Thymus (tissue), 11 donors: ENCODE data around the gene APOC3. TPM values are rescaled to one million over a fixed set of nuclear protein-coding genes. Genes with fewer than 3 reads are reported as not detected.

Experiments
- DNase-seq, 9 donors: peaks; one replicate each; pipeline ENCODE4 v3.0.0-alpha.2; 2013; ENCODE audit warnings: low spot score in 9 of 9, low read depth in 6 of 9, missing footprints in 1 of 9
- H3K27ac ChIP-seq, 2 donors: one replicate each; pipeline ENCODE4 v1.5.1; 2013; ENCODE audit warnings: control low read depth in 1 of 2, low read depth in 1 of 2, low read length in 1 of 2, mild to moderate bottlenecking in 1 of 2, moderate library complexity in 1 of 2
- H3K27me3 ChIP-seq, 2 donors: one replicate each; pipeline ENCODE4 v1.5.1; 2013; ENCODE audit warnings: low read length in 1 of 2; ENCODE audit not compliant: control insufficient read depth in 2 of 2, insufficient read depth in 1 of 2
- H3K36me3 ChIP-seq, 2 donors: one replicate each; pipeline ENCODE4 v1.5.1; 2013; ENCODE audit warnings: low read length in 1 of 2, mild to moderate bottlenecking in 1 of 2, moderate library complexity in 1 of 2; ENCODE audit not compliant: control insufficient read depth in 2 of 2, insufficient read depth in 2 of 2
- H3K4me1 ChIP-seq, 2 donors: one replicate each; pipeline ENCODE4 v1.5.1; 2013; ENCODE audit warnings: low read length in 2 of 2; ENCODE audit not compliant: control insufficient read depth in 2 of 2, insufficient read depth in 2 of 2
- H3K4me3 ChIP-seq, 2 donors: one replicate each; pipeline ENCODE4 v1.5.1; 2013; ENCODE audit warnings: low read length in 2 of 2, control low read depth in 1 of 2, mild to moderate bottlenecking in 1 of 2
- H3K9me3 ChIP-seq, 2 donors: one replicate each; pipeline ENCODE4 v1.5.1; 2013; ENCODE audit warnings: low read length in 1 of 2, mild to moderate bottlenecking in 1 of 2; ENCODE audit not compliant: control insufficient read depth in 2 of 2, insufficient read depth in 1 of 2
- WGBS: extraction: QIAGEN DNeasy Blood & Tissue Kit; methylation state at CpG from one replicate; pipeline ENCODE4 v1.1.7; 2013; 5-methylcytosine and 5-hydroxymethylcytosine counted together
- polyA plus RNA-seq: library from polyadenylated mRNA; stranded (reverse); fragments of 200-250 nt; gene quantifications from one replicate; pipeline ENCODE4 v1.2.3, GENCODE V29; 2013
- total RNA-seq: library from RNA; stranded (reverse); fragments of 120-200 nt; gene quantifications from one replicate; pipeline ENCODE4 v1.2.4, GENCODE V29; 2013
- donor health status: healthy.

APOC3 gene
- total and polyA plus RNA-seq, 2 donors = 1.1 to 9.8 TPM

DNA sequence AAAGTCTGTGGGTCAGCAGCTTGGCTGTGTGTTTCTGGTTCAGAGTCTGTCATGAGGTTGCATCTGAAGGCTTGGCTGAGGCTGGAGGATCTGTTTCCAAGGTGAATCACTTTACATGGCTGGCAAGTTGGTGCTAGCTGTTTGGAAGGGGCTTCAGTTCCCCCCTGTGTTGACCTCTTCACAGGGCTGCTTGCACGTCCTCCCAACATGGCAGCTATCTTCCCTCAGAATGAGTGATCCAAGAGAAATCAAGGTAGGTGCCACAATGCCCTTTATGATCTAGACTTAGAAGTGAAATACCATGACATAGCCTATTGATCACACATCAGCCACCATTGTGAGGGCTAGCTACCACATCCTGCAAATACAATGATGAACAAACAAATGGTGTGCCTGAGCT is 16.5 kb upstream of the APOC3 start:
- H3K27ac ChIP-seq = no peak overlapping the region
- H3K9me3 ChIP-seq = no peaks in the 10 kb centered on the region
- no peaks in the 10 kb centered on the region for H3K27me3 ChIP-seq
- H3K4me1 ChIP-seq = no peaks in the 10 kb centered on the region
- no peak overlapping the region for H3K4me3 ChIP-seq
- DNase-seq = no peak
- no peaks in the 10 kb centered on the region for H3K36me3 ChIP-seq
- WGBS = 96% methylated on average over 1 of the region's 1 CpG

DNA sequence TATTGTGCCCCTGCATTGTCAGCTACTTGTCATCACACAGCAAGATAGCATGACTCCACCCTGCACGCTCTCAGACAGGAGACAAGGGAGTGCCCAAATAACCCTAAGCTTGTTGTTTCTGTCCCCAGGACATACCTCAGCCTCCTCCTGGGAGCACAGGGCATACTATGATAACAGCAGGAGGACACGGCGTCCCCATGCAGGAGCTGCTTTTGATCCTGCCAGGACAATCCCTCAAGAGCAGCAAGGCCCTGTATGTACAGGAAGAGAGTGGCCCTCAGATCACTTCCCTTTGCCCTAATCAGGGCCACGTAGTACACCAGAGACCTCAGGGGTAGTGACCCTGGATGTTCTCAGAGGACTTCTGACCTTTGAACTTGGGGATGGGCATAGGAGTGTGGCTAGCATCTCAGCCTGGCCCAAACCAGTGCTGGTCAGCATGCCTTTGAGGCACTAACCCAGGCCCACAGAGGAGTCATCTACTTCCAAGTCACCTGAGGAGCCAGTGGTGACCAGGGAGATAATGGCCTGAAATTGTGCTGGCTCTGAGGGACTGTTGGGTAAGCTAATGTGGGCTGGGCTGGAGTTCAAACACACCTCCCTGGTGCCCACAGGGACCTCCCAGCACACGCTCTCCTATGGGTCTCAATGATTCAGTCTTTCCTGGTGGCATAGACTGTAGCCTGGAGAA is 15.8 kb upstream of the APOC3 start:
- no peak overlapping the region for H3K27ac ChIP-seq
- H3K9me3 ChIP-seq = no peaks in the 10 kb centered on the region
- WGBS = 86% methylated on average over 5 of the region's 5 CpGs
- no peak overlapping the region for H3K4me3 ChIP-seq
- H3K4me1 ChIP-seq = no peaks in the 10 kb centered on the region
- no peak for DNase-seq
- no peaks in the 10 kb centered on the region for H3K36me3 ChIP-seq
- H3K27me3 ChIP-seq = no peaks in the 10 kb centered on the region

- H3K36me3 ChIP-seq = no peaks in the 10 kb centered on the region
- 85% methylated on average over 6 of the region's 6 CpGs for WGBS
- no peaks in the 10 kb centered on the region for H3K9me3 ChIP-seq
- no peak for DNase-seq
- no peaks in the 10 kb centered on the region for H3K27me3 ChIP-seq
- H3K4me1 ChIP-seq = no peaks in the 10 kb centered on the region
- no peak overlapping the region for H3K4me3 ChIP-seq
- no peak overlapping the region for H3K27ac ChIP-seq
Observed at GRCh38 chr11:116814502-116814901, 15.2 kb upstream of the APOC3 start.

- Histone ChIP-seq H3K4me1 (no peaks in the 10 kb centered on the region), H3K27me3 (no peaks in the 10 kb centered on the region), H3K27ac (no peak overlapping the region), H3K36me3 (no peaks in the 10 kb centered on the region), H3K4me3 (no peak overlapping the region), H3K9me3 (no peaks in the 10 kb centered on the region)
- 95% methylated on average over 9 of the region's 9 CpGs for WGBS
- DNase-seq = no peak
Observed at GRCh38 chr11:116819049-116819448, 10.7 kb upstream of the APOC3 start.

DNA sequence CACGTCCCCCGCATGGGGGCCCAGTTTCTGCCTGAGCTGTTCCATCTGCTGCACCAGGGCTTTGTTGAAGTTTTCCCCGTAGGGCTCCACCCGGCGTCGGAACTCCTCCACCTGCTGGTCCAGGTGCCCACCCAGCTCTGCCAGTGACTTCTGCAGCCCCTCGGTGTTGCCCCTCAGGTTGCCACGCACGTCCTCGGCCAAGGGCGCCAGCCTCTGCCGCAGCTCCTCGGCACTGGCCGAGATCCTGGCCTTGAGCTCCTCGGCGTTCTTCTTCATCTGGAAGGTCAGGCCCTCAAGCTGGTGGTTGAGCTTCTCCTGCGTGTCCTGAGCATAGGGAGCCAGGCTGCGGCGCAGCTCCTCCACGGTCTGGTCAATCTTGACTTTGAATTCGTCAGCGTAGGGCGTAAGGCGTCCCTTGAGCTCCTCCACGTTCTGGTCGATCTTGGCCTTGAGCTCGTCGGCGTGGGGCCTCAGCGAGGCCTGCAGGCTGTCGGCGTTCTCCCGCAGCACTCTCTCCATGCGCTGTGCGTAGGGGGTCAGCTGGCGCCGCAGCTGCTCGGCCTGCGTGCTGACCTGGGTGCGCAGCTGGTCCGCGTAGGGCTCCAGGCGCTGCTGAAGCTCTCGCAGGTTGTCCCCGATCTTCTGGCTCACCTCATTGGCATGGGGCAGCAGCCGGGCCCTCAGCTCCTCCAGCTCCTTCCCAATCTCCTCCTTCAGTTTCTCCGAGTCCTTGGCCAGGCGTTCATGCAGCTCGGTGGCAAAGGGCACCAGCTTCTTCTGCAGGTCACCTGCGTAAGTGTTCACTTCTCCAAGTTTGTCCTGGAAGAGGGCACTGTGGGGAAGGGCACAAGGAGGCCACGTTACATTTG is 8.4 kb upstream of the APOC3 start:
- no peak overlapping the region for H3K27ac ChIP-seq
- no peaks in the 10 kb centered on the region for H3K4me1 ChIP-seq
- no peak overlapping the region for H3K4me3 ChIP-seq
- no peaks in the 10 kb centered on the region for H3K27me3 ChIP-seq
- WGBS = 98% methylated on average over 51 of the region's 51 CpGs
- DNase-seq = no peak
- H3K36me3 ChIP-seq = no peaks in the 10 kb centered on the region
- H3K9me3 ChIP-seq = no peaks in the 10 kb centered on the region

- Histone ChIP-seq H3K9me3 (no peaks in the 10 kb centered on the region), H3K4me1 (no peaks in the 10 kb centered on the region), H3K27me3 (no peaks in the 10 kb centered on the region), H3K36me3 (no peaks in the 10 kb centered on the region), H3K4me3 (no peak overlapping the region), H3K27ac (no peak overlapping the region)
- 78% methylated on average over 5 of the region's 5 CpGs for WGBS
- no peak for DNase-seq
Observed at GRCh38 chr11:116822575-116822974, 7.1 kb upstream of the APOC3 start.

DNA sequence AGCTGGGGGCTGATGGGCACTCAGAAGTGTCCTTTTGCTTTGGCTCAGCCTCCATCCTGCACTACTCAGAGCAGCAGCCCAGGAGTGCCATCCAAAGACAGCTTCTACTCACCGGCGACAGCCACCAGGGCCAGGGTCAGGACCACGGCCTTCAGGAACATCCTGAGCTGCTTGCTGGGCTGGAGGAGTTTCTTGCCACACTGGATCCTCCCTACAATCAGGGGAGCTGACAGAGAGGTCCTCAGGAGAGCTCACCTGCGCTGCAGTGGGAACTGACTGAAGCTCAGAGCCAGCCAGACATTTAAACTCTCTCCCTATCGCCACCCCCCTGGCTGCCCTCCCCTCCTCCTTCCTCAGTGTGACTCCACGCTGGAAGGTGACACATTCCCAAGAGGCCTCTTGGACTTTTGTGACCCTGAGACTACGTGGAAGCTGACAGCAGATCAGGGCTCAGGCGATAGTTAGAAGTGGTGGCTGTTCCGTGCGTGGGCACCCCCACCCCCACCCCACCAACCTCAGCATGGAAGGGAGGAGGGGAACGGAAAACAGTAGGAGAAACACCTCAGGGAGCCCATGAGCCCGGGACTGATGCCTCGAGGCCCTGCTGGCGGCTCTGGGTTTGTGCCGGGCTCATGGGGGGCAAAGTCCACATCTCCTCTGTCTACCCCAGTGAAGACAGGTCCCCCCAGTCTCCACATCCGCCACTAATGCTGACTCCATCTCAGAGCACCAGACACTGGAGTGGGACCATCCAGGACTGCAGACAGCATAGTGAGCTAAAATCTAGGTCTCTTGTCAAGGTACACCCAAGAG is 6.5 kb upstream of the APOC3 start, which contains the start of gene APOA4:
APOA4 (minus strand) TSS at position 274 of the 813 bp plus-strand sequence; CDS start at position 161, 113 bp downstream.
- DNase-seq = no peak
- Histone ChIP-seq H3K27ac (no peak within 1 kb of the TSS), H3K4me1 (no peaks in the 10 kb centered on the region), H3K4me3 (no peak within 1 kb of the TSS), H3K36me3 (no peaks in the 10 kb centered on the region), H3K27me3 (no peaks in the 10 kb centered on the region), H3K9me3 (no peaks in the 10 kb centered on the region)
- WGBS = 95% methylated on average over 16 of the region's 16 CpGs

GRCh38 chr11:116825434-116825833 is 4.3 kb upstream of the APOC3 start:
- Histone ChIP-seq H3K4me3 (no peak overlapping the region), H3K4me1 (no peaks in the 10 kb centered on the region), H3K27ac (no peak overlapping the region), H3K9me3 (no peaks in the 10 kb centered on the region), H3K27me3 (no peaks in the 10 kb centered on the region), H3K36me3 (no peaks in the 10 kb centered on the region)
- WGBS = 92% methylated on average over 5 of the region's 5 CpGs
- no peak for DNase-seq
